ENCODE measurements around the gene SLC4A3. TPM values are rescaled to one million over a fixed set of nuclear protein-coding genes. Genes with fewer than 3 reads are reported as not detected.

SLC4A3 gene
- total RNA-seq, 1 experiment from 2014 or later, result 8.7 TPM

GRCh38 chr2:219633276-219634065, 6.0 kb downstream of the SLC4A3 start:
- DNase-seq (ENCODE audit: low spot score), result peak; percentile 6
- no peak overlapping the region for H3K27ac Mint-ChIP-seq
- TF ChIP-seq TEAD4 (CRISPR knock-in tag; IDR thresholded peaks at IDR 0.05), result no peak
- no peak for TF ChIP-seq RORB (CRISPR knock-in tag; IDR thresholded peaks at IDR 0.05)
- TF ChIP-seq AFF4 (CRISPR knock-in tag; IDR thresholded peaks at IDR 0.05; ENCODE audit: borderline replicate concordance), result no peak
- no peak for TF ChIP-seq HMGA2 (CRISPR knock-in tag; IDR thresholded peaks at IDR 0.05)
- no peak for TF ChIP-seq ATF2 (CRISPR knock-in tag; IDR thresholded peaks at IDR 0.05; ENCODE audit: borderline replicate concordance, low read depth)
- no peaks in the 10 kb centered on the region for H3K4me1 Mint-ChIP-seq
- POLR2A ChIA-PET, result no interaction called here
- H3K9me3 Mint-ChIP-seq, result no peaks in the 10 kb centered on the region
- no peak overlapping the region for H3K4me3 Mint-ChIP-seq
- no peaks in the 10 kb centered on the region for H3K27me3 Mint-ChIP-seq (ENCODE audit: low read depth)
- CTCF ChIA-PET, result interaction anchor here (1.5 to 2.0 kb wide), 2 partner anchors 10 to 14 kb away, joined by 5 to 6 read pairs; no protein-coding TSS in a partner anchor
- no peak for ATAC-seq
- no peaks in the 10 kb centered on the region for H3K36me3 Mint-ChIP-seq

- CTCF ChIA-PET, result interaction anchor here (0.8 to 2.0 kb wide), 3 partner anchors 9 to 55 kb away, joined by 4 to 6 read pairs (median 5); no protein-coding TSS in a partner anchor
- H3K27ac Mint-ChIP-seq, result no peak overlapping the region
- POLR2A ChIA-PET, result interaction anchor here (0.8 kb wide), 1 partner anchor 10 kb away, joined by 3 read pairs; no protein-coding TSS in a partner anchor
- no peak for ATAC-seq
- H3K9me3 Mint-ChIP-seq, result no peaks in the 10 kb centered on the region
- no peaks in the 10 kb centered on the region for H3K27me3 Mint-ChIP-seq (ENCODE audit: low read depth)
- no peaks in the 10 kb centered on the region for H3K4me1 Mint-ChIP-seq
- no peaks in the 10 kb centered on the region for H3K36me3 Mint-ChIP-seq
- H3K4me3 Mint-ChIP-seq, result no peak overlapping the region
- peak; percentile 2 for DNase-seq (ENCODE audit: low spot score)
- TF ChIP-seq MYBL2 (CRISPR knock-in tag; IDR thresholded peaks at IDR 0.05), result no peak
- no peak for TF ChIP-seq STAT6 (CRISPR knock-in tag; conservative IDR thresholded peaks at IDR 0.05; ENCODE audit: low read depth)
- no peak for TF ChIP-seq ETV6 (CRISPR knock-in tag; IDR thresholded peaks at IDR 0.05)
- TF ChIP-seq JAZF1 (CRISPR knock-in tag; IDR thresholded peaks at IDR 0.05), result no peak
- no peak for TF ChIP-seq PREB (CRISPR knock-in tag; IDR thresholded peaks at IDR 0.05; ENCODE audit: borderline replicate concordance)
- TF ChIP-seq FOXP4 (CRISPR knock-in tag; IDR thresholded peaks at IDR 0.05), result no peak
- TF ChIP-seq MXD4 (CRISPR knock-in tag; IDR thresholded peaks at IDR 0.05; ENCODE audit: borderline replicate concordance), result no peak
- no peak for TF ChIP-seq ZNF512 (CRISPR knock-in tag; IDR thresholded peaks at IDR 0.05; ENCODE audit: borderline replicate concordance)
- TF ChIP-seq FOXP1 (CRISPR knock-in tag; IDR thresholded peaks at IDR 0.05; ENCODE audit: borderline replicate concordance), result no peak
- TF ChIP-seq ZNF281 (CRISPR knock-in tag; IDR thresholded peaks at IDR 0.05), result no peak
Measured at GRCh38 chr2:219634171-219634940, 6.9 kb downstream of the SLC4A3 start.
